Hematopoietic multipotent progenitor cell treated with erythropoietin and hydrocortisone succinate and interleukin-3 and kit ligand, for 6 days (in vitro differentiated cells): Measurements from ENCODE around the gene SORCS1.

ENCODE experiments used
- DNase-seq: peaks from one replicate; pipeline ENCODE4 v3.0.0-alpha.2; 2015

Gene SORCS1

DNA sequence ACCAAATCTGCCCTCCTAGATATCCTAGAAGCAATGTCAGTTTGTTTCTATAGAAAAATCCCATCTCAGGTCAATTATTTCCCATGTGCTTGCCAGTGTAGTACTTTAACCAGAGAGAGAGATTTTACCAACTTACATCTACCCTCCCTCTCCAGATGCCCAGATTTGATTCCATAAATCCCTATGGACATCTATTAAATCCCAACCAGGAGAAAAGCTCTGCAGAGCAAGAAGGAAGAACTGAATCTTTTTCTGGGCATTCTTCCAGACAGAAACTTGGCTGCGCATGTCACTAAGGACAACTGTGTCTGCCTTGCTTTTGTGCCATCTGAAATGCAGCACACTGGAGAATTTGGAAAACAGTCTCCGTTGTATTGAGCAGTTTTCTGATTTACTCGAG lies 597.6 kb downstream of the SORCS1 start:
- DNase-seq, result no peak

- DNase-seq, result no peak
Observed at GRCh38 chr10:106565546-106565945, 599.0 kb downstream of the SORCS1 start.

DNA sequence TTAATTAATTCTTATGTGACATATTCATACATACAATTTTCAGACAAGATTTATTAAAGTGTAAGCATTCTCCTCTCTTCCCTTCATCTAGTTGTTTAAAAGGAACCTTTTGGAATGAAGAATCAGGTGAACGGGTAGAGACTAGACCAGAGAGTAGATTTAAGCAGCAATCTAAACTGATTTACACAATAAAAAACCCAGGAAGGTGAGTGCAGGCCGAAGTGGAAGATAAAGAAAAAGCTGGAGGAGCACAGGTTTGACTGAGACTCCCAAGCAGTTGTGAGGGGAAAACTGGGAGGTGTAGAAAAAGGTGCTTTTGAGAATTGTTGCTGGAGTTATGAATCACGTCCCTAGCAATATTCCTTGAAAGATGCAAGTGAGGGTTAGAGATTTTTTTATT lies 601.1 kb downstream of the SORCS1 start:
- no peak for DNase-seq

GRCh38 chr10:106560925-106561640 lies 603.4 kb downstream of the SORCS1 start:
- no peak for DNase-seq

DNA sequence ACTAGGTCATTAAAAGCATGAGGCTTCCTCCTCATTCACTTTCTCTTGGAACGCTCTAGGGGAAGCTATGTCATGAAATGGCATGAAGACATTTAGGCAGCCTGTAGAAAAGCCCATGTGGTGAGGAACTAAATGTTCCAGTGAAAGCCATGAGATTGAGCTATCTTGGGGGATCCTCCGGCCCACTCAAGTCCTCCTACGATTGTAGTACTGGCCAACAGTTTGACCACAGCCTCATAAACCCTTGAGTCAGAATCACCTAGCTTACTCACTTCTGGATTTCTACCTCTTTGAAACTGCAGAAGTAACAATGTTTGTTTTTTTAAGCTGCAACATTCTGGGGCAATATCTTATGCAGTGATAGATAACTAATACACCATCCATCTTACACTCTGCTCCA lies 605.1 kb downstream of the SORCS1 start:
- DNase-seq, result no peak

GRCh38 chr10:106557951-106558733 lies 606.4 kb downstream of the SORCS1 start:
- no peak for DNase-seq

- no peak for DNase-seq
Observed at GRCh38 chr10:106557053-106557452, 607.5 kb downstream of the SORCS1 start.

GRCh38 chr10:106555599-106555998 lies 608.9 kb downstream of the SORCS1 start:
- no peak for DNase-seq

- no peak for DNase-seq
Observed at GRCh38 chr10:106551501-106552062, 612.9 kb downstream of the SORCS1 start.

- DNase-seq, result no peak
Observed at GRCh38 chr10:106548832-106549231, 615.7 kb downstream of the SORCS1 start.

- no peak for DNase-seq
Observed at GRCh38 chr10:106547047-106547635, 617.4 kb downstream of the SORCS1 start.

GRCh38 chr10:106542461-106542860 lies 622.0 kb downstream of the SORCS1 start:
- no peak for DNase-seq

GRCh38 chr10:106540645-106541044 lies 623.9 kb downstream of the SORCS1 start:
- DNase-seq, result no peak

GRCh38 chr10:106537866-106538265 lies 626.6 kb downstream of the SORCS1 start:
- DNase-seq, result no peak

DNA sequence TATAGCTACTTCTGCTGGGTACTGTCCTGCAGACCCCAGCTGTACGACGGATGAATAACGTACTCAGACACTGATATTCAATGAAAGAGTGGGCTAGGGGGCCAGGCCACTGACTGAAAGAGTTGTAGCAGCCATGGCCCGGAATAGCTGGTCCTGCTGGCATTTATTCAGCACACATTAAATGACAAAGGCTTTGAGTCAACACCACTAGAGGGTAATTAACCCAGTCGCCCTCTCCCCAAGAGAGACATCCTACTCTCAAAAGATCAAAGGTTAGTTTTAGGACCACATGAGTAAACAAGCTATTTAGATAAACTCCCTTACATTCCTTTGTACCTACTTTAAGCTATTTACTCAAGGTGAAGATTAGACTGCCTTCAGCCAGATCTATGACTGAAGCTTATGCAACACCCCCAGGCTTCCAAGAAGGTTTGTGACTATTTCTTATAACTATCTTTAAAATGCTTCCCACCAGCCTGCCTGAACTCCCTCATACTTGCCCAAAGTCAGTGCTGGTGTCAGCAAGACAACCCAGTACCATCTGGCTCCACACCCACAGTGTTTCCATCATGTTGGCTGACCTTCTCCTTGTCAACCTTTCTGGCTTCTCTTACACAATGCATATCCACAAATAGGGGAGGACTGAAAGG lies 629.1 kb downstream of the SORCS1 start:
- DNase-seq, result no peak

GRCh38 chr10:106534441-106534840 lies 630.1 kb downstream of the SORCS1 start:
- no peak for DNase-seq

DNA sequence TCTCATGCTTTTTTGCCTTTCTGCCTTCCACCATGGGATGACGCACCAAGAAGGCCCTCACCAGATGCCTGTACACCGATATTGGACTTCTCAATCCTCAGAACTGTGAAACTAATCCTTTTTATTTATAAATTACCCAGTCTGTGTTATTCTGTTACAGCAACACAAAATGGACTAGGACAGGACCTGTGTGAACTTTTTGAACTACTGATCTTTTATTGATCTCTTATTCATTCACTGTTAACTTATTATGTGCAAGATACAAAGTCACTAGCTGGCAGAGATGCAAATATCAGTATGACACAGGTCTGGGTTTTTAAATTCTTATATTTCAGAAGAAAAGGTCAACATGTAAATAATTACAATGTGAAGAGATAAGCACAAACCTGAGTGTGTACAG lies 635.8 kb downstream of the SORCS1 start:
- no peak for DNase-seq

GRCh38 chr10:106525835-106526234 lies 638.7 kb downstream of the SORCS1 start:
- DNase-seq, result no peak
